ENCODE results near the gene LHFPL3. TPM values are rescaled to one million over a fixed set of nuclear protein-coding genes. Genes with fewer than 3 reads are reported as not detected.

The LHFPL3 gene
- total and polyA plus RNA-seq, 7 donors: 0.17 to 0.55 (median 0.36) TPM; not detected in 4

DNA sequence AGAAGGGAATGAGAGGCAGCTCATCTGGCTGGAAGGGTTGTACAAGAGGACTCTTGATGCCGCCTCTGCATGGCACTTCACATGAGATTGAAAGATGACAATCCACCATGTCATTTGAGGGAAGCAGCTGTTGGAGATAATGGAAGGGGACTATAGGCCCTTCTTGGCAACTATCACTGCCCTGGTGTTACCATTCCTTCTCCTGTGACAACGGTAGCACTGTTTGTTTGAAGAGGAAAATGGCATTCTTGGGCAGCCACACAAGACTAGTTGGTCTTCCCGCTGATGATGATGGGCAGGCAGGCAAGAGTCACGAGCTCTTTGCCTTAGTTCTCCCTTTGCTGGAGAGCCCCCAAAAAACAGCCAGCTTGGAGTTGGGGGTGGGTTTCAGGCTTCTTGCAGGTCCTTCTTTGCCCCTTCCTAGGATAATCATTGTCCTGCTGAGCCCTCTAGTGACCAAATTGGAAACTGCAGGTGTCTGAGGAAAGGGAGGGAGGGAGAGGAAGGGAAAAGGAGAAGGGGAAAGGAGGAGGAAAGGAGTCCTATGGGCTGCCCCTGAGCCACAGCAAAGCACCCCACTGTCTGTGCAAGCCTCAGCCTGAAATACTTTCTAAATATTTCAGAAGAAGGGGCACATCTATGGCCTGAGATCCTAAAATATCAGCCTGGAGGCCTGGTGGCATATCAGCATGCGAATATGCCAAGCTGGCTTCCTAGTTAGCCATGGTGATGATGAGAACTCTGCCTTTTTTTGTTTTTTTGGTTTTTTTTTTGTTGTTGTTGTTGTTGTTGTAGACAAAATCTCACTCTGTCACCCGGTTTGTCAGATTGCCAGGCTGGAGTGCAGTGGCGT, 520.0 kb downstream of the LHFPL3 start:
- no peak overlapping the region for H3K4me3 ChIP-seq
- no peak for TF ChIP-seq POLR2AphosphoS5 (IDR thresholded peaks at IDR 0.05)
- TF ChIP-seq, protein P1, sequence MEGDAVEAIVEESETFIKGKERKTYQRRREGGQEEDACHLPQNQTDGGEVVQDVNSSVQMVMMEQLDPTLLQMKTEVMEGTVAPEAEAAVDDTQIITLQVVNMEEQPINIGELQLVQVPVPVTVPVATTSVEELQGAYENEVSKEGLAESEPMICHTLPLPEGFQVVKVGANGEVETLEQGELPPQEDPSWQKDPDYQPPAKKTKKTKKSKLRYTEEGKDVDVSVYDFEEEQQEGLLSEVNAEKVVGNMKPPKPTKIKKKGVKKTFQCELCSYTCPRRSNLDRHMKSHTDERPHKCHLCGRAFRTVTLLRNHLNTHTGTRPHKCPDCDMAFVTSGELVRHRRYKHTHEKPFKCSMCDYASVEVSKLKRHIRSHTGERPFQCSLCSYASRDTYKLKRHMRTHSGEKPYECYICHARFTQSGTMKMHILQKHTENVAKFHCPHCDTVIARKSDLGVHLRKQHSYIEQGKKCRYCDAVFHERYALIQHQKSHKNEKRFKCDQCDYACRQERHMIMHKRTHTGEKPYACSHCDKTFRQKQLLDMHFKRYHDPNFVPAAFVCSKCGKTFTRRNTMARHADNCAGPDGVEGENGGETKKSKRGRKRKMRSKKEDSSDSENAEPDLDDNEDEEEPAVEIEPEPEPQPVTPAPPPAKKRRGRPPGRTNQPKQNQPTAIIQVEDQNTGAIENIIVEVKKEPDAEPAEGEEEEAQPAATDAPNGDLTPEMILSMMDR (IDR thresholded peaks at IDR 0.05): peak; percentile 74 to 87 (median 78)
- peaks cover 0 to 9% (median 0%) of the 10 kb centered on the region in 3 donors for H3K27me3 ChIP-seq
- no peaks in the 10 kb centered on the region for H3K36me3 ChIP-seq
- 60 to 65% methylated on average over 7 of the region's 7 CpGs for WGBS, 2 donors
- no peaks in the 10 kb centered on the region for H3K4me1 ChIP-seq
- intact Hi-C loops (cut with DNase I): loop anchor here (5.0 kb wide), 2 partner anchors 201 to 616 kb away; no protein-coding TSS in a partner anchor
- DNase-seq: no peak
- H3K27ac ChIP-seq: no peak overlapping the region
- no peaks in the 10 kb centered on the region for H3K9me3 ChIP-seq

DNA sequence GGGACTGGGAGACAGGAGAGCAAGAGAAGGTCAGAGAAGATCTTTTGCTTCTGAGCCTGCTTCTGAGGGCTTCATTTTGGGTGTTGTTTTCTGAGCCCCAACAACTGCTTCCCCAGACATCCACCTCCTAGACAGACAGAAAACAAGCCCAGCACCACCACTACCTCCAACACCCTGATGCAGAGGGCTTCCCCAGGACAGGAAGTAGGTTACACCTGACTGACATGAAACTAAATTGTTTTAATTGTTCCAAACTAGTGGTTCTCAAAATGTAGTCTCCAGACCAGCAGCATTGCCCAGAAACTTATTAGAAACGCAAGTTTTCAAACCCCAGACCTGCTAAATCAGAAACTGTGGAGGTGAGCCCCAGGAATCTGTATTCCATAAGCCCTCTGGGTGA, 522.0 kb downstream of the LHFPL3 start:
- WGBS, 2 donors: 75 to 90% methylated on average over 1 of the region's 1 CpG
- Histone ChIP-seq H3K9me3 (no peaks in the 10 kb centered on the region), H3K4me1 (no peaks in the 10 kb centered on the region), H3K27ac (no peak overlapping the region), H3K27me3 (peaks cover 0 to 9% (median 0%) of the 10 kb centered on the region in 3 donors), H3K36me3 (no peaks in the 10 kb centered on the region), H3K4me3 (no peak overlapping the region)
- DNase-seq: no peak
- intact Hi-C loops (cut with DNase I): no loop called here
- TF ChIP-seq POLR2AphosphoS5 (IDR thresholded peaks at IDR 0.05): no peak
- no peak for TF ChIP-seq EP300 (IDR thresholded peaks at IDR 0.05)
- TF ChIP-seq, protein P1 (IDR thresholded peaks at IDR 0.05): no peak
- no peak for TF ChIP-seq POLR2A (IDR thresholded peaks at IDR 0.05)

DNA sequence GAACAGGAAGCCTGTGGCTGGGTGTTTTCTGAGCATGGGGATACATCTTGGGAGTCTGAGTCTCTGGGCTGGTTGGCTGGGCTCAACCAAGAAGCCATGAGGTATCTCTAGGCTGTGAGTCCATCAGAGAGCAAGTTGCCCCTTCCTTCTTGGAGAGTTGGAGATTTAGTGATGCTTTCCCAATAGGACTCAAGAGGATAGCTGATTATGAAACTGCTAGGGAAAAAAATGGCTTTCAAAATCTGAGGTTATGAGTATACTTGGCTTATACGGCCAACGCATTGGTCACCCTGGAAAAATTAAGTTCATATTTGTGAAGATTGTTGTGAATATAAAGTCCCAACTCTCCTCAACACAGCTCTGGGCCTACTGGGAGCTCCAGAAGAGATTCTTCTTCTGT, 522.9 kb downstream of the LHFPL3 start:
- intact Hi-C loops (cut with DNase I): no loop called here
- no peaks in the 10 kb centered on the region for H3K4me1 ChIP-seq
- no peak overlapping the region for H3K4me3 ChIP-seq
- H3K27ac ChIP-seq: no peak overlapping the region
- WGBS, 2 donors: 94% methylated on average over 2 of the region's 2 CpGs
- H3K9me3 ChIP-seq: no peaks in the 10 kb centered on the region
- H3K36me3 ChIP-seq: no peaks in the 10 kb centered on the region
- DNase-seq: no peak
- TF ChIP-seq EP300 (IDR thresholded peaks at IDR 0.05) (no peak), POLR2AphosphoS5 (IDR thresholded peaks at IDR 0.05) (no peak), POLR2A (IDR thresholded peaks at IDR 0.05) (no peak)
- TF ChIP-seq, protein P1 (IDR thresholded peaks at IDR 0.05): no peak
- peaks cover 0 to 5% (median 0%) of the 10 kb centered on the region in 3 donors for H3K27me3 ChIP-seq

DNA sequence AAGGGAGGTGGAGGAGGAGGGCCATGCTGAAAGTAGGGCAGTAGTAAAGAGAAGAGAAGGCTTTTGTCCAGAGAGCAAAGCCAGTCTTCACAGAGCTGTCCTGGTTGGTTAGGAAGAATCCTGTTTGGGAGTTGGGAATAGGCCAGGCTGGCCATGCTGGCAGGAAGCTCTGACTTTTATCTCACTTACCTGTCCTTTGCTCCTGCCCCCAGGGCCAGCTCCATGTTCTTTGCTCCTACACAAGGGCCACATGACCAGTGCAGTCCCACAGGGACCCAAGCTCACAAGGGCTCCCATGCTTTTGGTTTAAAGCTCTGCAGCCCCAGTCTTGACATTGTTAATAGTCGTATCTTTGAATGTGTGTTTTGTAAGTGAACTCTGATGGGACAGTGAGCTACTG, 524.0 kb downstream of the LHFPL3 start:
- Histone ChIP-seq H3K27ac (no peak overlapping the region), H3K27me3 (no peaks in the 10 kb centered on the region), H3K4me1 (no peaks in the 10 kb centered on the region), H3K4me3 (no peak overlapping the region), H3K9me3 (no peaks in the 10 kb centered on the region), H3K36me3 (no peaks in the 10 kb centered on the region)
- intact Hi-C loops (cut with DNase I): no loop called here
- 88 to 90% methylated on average over 1 of the region's 1 CpG for WGBS, 2 donors
- no peak for TF ChIP-seq POLR2AphosphoS5 (IDR thresholded peaks at IDR 0.05)
- no peak for TF ChIP-seq EP300 (IDR thresholded peaks at IDR 0.05)
- no peak for TF ChIP-seq POLR2A (IDR thresholded peaks at IDR 0.05)
- TF ChIP-seq, protein P1 (IDR thresholded peaks at IDR 0.05): no peak
- DNase-seq: no peak
